ENCODE measurements around the gene OR1J2. TPM values are rescaled to one million over a fixed set of nuclear protein-coding genes. Genes with fewer than 3 reads are reported as not detected.

OR1J2 gene, protein sequence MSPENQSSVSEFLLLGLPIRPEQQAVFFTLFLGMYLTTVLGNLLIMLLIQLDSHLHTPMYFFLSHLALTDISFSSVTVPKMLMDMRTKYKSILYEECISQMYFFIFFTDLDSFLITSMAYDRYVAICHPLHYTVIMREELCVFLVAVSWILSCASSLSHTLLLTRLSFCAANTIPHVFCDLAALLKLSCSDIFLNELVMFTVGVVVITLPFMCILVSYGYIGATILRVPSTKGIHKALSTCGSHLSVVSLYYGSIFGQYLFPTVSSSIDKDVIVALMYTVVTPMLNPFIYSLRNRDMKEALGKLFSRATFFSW
- total RNA-seq: not detected in 2 replicates

DNA sequence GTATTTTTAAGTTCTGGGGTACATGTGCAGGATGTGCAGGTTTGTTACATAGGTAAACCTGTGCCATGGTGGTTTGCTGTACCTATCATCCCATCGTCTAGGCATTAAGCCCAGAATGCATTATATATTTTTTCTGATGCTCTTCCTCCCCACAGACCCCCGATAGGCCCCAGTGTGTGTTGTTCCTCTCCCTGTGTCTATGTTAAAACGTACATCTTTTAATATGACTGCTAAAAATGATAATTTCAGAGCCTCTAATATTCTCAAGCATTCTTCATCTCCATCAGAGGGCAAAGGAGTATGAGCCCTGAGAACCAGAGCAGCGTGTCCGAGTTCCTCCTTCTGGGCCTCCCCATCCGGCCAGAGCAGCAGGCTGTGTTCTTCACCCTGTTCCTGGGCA is at the start of gene OR1J2:
Gene OR1J2, plus strand, starts transcription at position 301 of the 400 bp plus-strand sequence. Its CDS starts 0 bp downstream, at position 301.

DNA sequence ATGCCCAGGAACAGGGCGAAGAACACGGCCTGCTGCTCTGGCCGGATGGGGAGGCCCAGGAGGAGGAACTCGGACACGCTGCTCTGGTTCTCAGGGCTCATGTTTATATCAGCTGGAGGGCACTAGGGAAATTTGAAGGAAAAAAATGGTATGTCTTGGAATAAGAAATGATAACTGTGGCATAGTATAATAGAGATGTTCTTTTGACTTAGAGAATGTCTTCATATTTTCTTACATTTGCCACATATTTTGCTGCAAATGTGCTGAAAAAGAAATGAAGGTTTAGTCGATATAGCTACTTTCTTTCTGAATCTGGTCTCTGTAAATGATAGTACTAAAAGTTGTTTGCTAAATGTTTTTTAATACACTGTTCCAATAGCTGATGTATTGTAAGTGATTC is 32.8 kb upstream of the OR1J2 start, which contains the start of gene OR1J1:
Gene OR1J1, minus strand, starts transcription at position 101 of the 400 bp plus-strand sequence. Its CDS starts 0 bp downstream, at position 101.

DNA sequence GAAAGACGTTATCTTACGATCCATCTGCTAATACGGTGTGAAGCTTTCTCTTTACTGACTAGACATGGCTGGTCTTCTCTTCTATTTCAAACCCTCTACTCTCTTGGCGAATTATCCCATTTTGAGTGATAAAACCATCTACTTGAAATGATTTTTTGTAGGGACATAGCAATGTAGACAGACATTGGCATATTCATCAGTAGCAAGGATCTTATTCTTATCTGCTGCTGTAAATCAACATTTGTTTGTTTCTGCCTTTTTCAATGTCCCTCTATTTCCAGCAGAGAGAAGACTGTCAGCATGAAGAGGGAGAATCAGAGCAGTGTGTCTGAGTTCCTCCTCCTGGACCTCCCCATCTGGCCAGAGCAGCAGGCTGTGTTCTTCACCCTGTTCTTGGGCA is 8.2 kb downstream of the OR1J2 start, which contains the start of gene OR1J4:
Gene OR1J4, plus strand, starts transcription at position 301 of the 400 bp plus-strand sequence. Its CDS starts 0 bp downstream, at position 301.

DNA sequence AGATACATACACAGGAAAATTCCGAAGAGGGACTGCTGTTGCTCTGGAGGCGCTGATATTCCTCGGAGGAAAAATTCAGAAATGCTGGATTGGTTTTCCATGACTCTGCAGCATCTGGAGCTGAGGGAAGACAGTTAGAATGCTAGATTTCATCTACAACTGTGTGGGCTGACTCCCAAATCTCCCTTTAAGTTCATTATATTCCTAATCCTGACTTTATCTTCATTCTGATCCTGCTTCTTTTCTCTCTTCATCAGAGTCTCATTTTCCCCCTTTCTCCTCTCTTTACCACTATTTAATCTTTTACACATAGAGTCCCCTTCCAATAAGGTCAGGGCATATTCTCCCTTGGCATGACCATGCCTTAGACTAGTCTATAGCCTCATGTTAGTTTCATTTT is 16.6 kb downstream of the OR1J2 start, which contains the start of gene OR1N1:
Gene OR1N1, minus strand, starts transcription at position 101 of the 400 bp plus-strand sequence. Its CDS starts 0 bp downstream, at position 101.

DNA sequence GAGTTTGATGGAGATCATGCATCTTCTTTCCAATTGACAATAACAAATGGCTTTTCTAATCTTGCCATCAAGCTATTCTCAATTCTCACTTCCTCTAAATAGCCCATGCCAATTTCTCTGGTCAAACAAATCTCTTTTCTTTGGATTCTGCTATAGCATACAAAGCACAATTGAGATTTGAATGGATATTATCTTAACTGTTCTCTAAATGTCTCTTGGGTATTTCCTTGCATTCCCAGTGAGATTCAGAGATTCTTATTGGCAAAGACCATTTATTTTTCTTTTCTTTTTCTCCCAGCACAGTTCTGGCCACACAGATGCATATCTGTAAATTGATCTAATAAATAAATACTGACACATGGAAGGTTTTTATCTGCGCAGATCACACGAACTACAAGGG is 42.2 kb downstream of the OR1J2 start, which contains the start of gene OR1N2:
Gene OR1N2, plus strand, starts transcription at position 301 of the 400 bp plus-strand sequence. CDS start 100 bp downstream, outside the sequence.

Other genes with a start within 250 kb of the OR1J2 start
- gene RBM18, start 246.0 kb upstream of the OR1J2 start, total RNA-seq: 6.7 and 7.4 TPM in 2 replicates
- gene MRRF, start 245.9 kb upstream of the OR1J2 start, total RNA-seq: 34.3 and 34.9 TPM in 2 replicates
- 0.81 and 1.8 TPM in 2 replicates for gene PTGS1, start 139.8 kb upstream of the OR1J2 start, total RNA-seq
- gene OR1J1, start 32.9 kb upstream of the OR1J2 start, total RNA-seq: not detected in 2 replicates
- gene OR1J4, start 8.3 kb downstream of the OR1J2 start, total RNA-seq: not detected in 2 replicates
- not detected in 2 replicates for gene OR1N1, start 16.5 kb downstream of the OR1J2 start, total RNA-seq
- gene OR1N2, start 42.3 kb downstream of the OR1J2 start, total RNA-seq: not detected in 2 replicates
- gene OR1L8, start 72.6 kb downstream of the OR1J2 start, total RNA-seq: under 0.01 and 0.09 TPM in 2 replicates
- not detected in 2 replicates for gene OR1Q1, start 103.9 kb downstream of the OR1J2 start, total RNA-seq
- gene OR1B1, start 146.8 kb downstream of the OR1J2 start, total RNA-seq: 0.09 TPM in 1 of 2 replicates, not detected in the other
- not detected in 2 replicates for gene OR1L1, start 150.9 kb downstream of the OR1J2 start, total RNA-seq
- not detected in 2 replicates for gene OR1L3, start 164.3 kb downstream of the OR1J2 start, total RNA-seq
- not detected in 2 replicates for gene OR1L4, start 213.2 kb downstream of the OR1J2 start, total RNA-seq
- gene OR1L6, start 231.5 kb downstream of the OR1J2 start, total RNA-seq: not detected in 2 replicates